Stimulated activated CD4-positive, alpha-beta T cell treated with anti-CD3 and anti-CD28 coated beads, TNF-alpha, amount 100 ng/mL, for 1 hour (primary cell): ENCODE results near the gene APOBEC3H.

Experiments used
- DNase-seq, 3 donors: peaks; one replicate each; pipeline ENCODE4 v3.0.0-alpha.2; 2020; ENCODE audit warnings: low read depth in 3 of 3, low spot score in 1 of 3

The APOBEC3H gene

GRCh38 chr22:39080052-39080762 lies 16.8 kb upstream of the APOBEC3H start:
- DNase-seq: no peak

- no peak for DNase-seq
Measured at GRCh38 chr22:39081016-39081415, 16.0 kb upstream of the APOBEC3H start.

GRCh38 chr22:39081598-39081997 lies 15.4 kb upstream of the APOBEC3H start:
- no peak for DNase-seq

GRCh38 chr22:39083212-39084165 lies 13.6 kb upstream of the APOBEC3H start:
- DNase-seq: no peak

DNA sequence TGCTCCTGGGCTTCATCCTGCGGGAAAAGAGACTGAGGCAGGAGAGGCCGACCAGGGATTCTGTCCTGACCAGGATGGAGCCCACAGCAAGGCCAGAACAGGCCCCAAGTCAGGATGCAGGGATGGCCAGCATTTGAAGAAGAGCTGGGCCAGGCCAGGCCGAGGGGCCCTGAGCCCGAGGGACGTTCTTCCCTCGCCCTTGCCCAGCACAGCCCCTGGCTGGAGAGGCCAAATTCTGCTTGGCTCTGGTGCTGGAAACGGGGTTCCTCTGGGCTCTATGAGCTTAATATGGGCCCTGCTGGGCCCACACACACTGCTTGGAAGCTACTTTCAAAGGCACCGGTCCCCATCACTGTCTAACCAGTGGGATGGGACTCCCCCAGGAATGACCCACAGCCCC lies 12.4 kb upstream of the APOBEC3H start:
- DNase-seq: no peak

- DNase-seq: no peak
Measured at GRCh38 chr22:39087098-39087497, 9.9 kb upstream of the APOBEC3H start.

DNA sequence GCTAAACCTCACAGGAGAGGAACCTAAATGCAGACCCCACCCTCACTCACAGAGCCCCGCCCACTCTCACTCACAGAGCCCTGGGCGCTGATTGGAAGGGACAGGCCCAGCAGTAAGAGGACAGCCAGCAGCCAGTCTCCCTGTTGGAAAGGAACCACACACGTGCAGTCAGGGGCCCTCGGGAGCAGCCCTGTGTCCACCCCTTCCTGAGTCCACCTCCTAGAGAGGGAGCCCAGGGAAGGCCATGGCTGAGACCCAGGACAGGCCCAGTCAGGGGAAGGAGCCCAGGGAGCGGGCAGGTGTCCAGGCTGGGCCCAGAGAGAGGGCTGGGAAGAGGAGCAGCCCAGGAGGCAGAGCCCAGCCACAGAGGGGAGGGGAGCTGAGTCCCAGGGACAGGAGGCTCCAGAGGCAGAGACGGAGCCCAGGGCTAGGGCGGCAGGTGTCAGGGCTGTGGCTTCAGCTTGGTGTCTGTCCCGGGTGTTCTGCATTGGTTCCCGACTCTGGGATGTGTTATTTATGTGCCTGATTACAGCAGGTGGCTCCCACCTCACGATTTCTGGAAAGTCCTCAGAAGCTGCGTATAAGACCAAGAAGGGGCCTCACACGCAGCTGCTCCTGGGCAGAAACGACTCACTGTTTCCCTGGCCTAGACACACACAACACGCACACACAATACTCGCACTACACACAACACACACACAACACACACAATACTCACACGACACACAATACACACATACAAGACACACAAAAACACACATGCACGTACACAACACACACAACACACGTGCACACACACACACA lies 9.0 kb upstream of the APOBEC3H start:
- no peak for DNase-seq

DNA sequence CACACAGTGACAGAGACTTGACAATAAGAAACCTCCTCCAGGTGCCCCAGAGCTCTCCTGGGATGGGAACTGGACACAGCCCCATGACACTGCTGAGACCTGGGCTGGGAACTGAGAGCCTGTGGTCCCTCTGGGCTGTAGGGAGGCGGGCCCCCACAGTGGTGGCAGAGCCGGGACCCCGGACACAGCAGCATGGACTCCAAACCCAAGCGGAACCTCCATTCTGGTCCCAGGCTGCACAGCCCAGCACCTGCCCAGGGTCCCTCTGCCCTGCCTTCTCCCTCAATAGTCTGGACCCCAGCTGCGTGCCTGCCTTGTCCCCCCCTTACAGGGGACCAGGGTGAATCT lies 8.4 kb upstream of the APOBEC3H start:
- DNase-seq: no peak

DNA sequence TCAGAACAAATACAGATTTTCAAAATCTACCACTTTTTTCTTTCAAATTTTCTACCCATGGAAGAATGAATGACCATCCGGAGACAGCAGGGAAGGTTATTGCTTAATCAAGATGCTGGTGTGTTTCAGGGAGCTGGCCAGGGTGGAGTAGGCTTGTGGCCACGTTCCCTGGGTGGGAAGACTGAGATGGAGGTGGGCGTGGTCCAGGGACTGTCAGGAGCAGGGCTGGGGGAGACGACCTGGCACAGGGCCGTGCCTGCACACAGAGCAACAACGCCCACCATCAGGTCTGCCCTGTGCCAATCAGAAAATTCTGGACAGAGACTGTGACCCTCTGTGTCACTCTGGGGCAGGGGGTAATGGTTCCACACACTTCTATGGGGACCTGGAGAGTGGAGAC lies 7.1 kb upstream of the APOBEC3H start:
- DNase-seq: no peak

DNA sequence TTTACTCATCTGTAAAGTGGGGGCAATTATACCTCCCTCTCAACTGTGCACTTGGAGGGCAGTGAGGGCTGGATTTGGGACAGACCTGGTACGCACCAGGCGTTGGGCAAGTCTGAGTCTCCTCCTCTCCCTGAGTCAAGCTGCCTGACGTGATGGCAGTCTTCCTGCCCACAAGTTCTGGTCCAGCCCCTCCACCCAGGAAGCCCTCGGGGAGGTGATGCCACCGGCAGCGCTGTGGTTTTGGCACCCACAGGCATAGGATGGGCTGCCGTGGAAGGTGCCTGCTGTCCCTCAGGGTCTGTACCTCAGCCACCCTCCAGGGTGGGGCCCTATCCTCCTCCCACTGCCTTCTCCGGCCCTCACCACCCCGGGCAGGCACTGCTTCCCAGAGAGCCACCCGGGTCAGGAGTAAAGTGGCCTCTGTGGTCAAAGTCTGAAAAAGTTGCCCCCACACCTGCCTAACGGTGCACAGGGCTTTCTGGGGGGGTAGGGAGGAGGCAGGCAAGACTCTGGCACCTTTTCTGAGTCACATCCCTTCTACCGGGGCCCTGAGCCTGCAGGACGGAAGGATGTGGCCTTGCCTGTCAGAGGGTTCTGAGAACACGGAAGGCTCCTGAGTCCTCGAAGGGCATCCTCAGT lies 6.5 kb upstream of the APOBEC3H start:
- peak; percentile 35 to 79 (median 67) for DNase-seq

DNA sequence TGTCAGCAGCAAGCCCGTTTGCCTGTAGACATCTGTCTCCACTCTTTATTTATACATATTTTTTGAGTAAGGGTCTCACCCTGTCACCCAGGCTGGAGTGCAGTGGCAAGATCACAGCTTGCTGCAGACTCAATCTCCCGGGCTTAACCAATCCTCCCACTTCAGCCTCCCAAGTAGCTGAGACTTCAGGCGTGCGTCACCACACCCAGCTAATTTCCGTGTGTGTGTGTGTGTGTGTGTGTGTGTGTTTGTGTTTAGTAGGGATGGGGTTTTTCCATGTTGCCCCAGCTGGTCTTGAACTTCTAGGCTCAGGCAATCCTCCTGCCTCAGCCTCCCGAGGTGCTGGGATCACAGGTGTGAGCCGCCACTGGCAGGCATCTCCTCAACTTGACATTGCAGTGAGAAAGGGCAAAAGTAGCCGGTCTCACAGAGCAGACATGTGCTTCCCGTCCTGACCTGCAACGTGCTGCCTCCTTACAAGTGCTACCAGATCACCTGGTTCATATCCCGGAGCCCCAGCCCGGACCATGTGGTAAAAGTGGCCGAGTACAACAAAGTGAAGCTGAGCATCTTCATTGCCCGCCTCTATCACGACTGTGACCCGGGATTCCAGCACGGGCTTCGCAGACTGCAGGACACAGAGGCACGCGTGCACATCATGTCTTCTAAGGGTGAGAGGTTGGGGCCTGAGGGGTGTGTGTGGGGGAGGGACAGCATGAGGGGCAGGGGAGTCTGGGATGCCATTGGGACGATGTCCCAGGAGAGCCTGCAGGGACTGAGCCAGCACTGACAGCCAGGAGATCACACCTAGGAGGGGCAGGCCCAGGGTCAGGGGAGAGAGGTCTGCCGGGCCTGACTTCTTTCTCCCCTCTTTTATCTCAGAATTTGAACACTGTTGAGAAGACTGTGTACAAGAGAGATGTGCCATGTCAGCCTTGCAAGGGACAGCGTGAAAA lies 5.6 kb upstream of the APOBEC3H start:
- no peak for DNase-seq

- no peak for DNase-seq
Measured at GRCh38 chr22:39092111-39092862, 4.8 kb upstream of the APOBEC3H start.

GRCh38 chr22:39094717-39095389 lies 2.2 kb upstream of the APOBEC3H start:
- no peak for DNase-seq

GRCh38 chr22:39095971-39096370 lies 1.1 kb upstream of the APOBEC3H start:
- DNase-seq: no peak

DNA sequence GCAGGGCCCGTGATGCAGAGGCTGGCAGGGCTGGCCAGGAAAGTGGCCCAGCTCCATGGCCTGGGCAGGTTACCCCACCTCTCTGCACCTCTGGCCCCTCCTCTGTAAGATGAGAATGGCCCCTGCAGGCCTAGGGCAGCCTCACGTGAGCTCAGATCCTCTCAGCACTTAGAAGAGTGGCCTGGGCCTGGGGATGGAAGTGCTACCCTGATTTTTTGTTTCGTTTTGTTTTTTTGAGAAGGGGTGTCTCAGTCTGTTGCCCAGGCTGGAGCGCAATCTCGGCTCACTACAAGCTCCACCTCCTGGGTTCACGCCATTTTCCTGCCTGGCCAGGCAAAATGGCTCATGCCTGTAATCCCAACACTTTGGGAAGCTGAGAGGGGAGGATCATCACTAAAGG lies 982 bp downstream of the APOBEC3H start:
- no peak for DNase-seq

- DNase-seq: no peak
Measured at GRCh38 chr22:39098576-39098975, 1.5 kb downstream of the APOBEC3H start.

- no peak for DNase-seq
Measured at GRCh38 chr22:39101226-39101625, 4.2 kb downstream of the APOBEC3H start.

- no peak for DNase-seq
Measured at GRCh38 chr22:39103431-39103830, 6.4 kb downstream of the APOBEC3H start.

DNA sequence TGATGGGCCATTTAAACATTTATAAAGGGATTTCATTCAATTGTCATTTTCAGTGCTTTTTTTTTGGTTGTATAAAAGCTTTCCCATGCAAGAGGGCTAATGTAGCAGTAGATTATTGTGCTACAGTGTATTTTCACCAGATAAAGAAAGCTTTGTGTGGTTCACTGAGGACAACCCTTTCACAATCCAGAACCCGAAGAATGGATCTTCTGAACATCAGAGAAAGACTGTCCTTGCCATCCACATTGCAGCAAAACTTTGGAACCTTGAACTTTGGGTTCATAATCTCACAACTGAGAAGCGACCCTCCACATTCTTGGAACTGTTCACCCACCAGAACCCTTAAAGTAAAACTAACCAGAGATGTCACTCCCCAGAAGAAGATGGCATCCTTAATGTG lies 9.3 kb downstream of the APOBEC3H start:
- DNase-seq: no peak
